ENCODE measurements around the gene CCRL2.
A peak's percentile ranks its signal among the peaks of the same experiment; 100 is the strongest.
"Not testable (repeated sequence)": the region's sequence is repeated elsewhere in the genome, so short reads cannot be mapped to it uniquely, and the experiment has no call there.

Gene CCRL2

GRCh38 chr3:46380471-46381221 is 26.4 kb upstream of the CCRL2 start:
- DNase-seq: peak; percentile 54

- no peak for DNase-seq
Observed at GRCh38 chr3:46381625-46382024, 25.4 kb upstream of the CCRL2 start.

- DNase-seq: no peak
Observed at GRCh38 chr3:46383211-46383950, 23.7 kb upstream of the CCRL2 start.

GRCh38 chr3:46383951-46384330 is 23.1 kb upstream of the CCRL2 start:
- no peak for DNase-seq

GRCh38 chr3:46386205-46386604 is 20.9 kb upstream of the CCRL2 start:
- DNase-seq: peak; percentile 7

- DNase-seq: not testable (repeated sequence)
Observed at GRCh38 chr3:46388847-46389246, 18.2 kb upstream of the CCRL2 start.

- no peak for DNase-seq
Observed at GRCh38 chr3:46389306-46389705, 17.8 kb upstream of the CCRL2 start.

- DNase-seq: not testable (repeated sequence)
Observed at GRCh38 chr3:46391526-46391925, 15.5 kb upstream of the CCRL2 start.

- no peak for DNase-seq
Observed at GRCh38 chr3:46393011-46393410, 14.0 kb upstream of the CCRL2 start.

- no peak for DNase-seq
Observed at GRCh38 chr3:46393554-46394434, 13.3 kb upstream of the CCRL2 start.

GRCh38 chr3:46395210-46395661 is 11.8 kb upstream of the CCRL2 start:
- DNase-seq: no peak

- no peak for DNase-seq
Observed at GRCh38 chr3:46395766-46396530, 11.1 kb upstream of the CCRL2 start.

GRCh38 chr3:46397111-46397510 is 9.9 kb upstream of the CCRL2 start:
- no peak for DNase-seq

GRCh38 chr3:46398186-46398955 is 8.7 kb upstream of the CCRL2 start:
- DNase-seq: no peak

GRCh38 chr3:46399098-46399497 is 8.0 kb upstream of the CCRL2 start:
- no peak for DNase-seq

- no peak for DNase-seq
Observed at GRCh38 chr3:46399557-46399956, 7.5 kb upstream of the CCRL2 start.

GRCh38 chr3:46400000-46400734 is 6.9 kb upstream of the CCRL2 start:
- DNase-seq: no peak

GRCh38 chr3:46400846-46401245 is 6.2 kb upstream of the CCRL2 start:
- DNase-seq: no peak

- DNase-seq: no peak
Observed at GRCh38 chr3:46401579-46401978, 5.5 kb upstream of the CCRL2 start.

- not testable (repeated sequence) for DNase-seq
Observed at GRCh38 chr3:46402902-46403301, 4.2 kb upstream of the CCRL2 start.

All from NCI-H345 (cell line).